HG02981 (cell line): ENCODE results near the gene HYKK.
"Not testable (repeated sequence)": the region's sequence is repeated elsewhere in the genome, so short reads cannot be mapped to it uniquely, and the experiment has no call there.

ENCODE experiments used
- ATAC-seq: cut with Tn5 transposase; IDR thresholded peaks from one replicate; pipeline ENCODE4 v1.9.1; 2021; ENCODE audit warnings: mild to moderate bottlenecking, moderate library complexity; ENCODE audit not compliant: unreplicated experiment

The HYKK gene

DNA sequence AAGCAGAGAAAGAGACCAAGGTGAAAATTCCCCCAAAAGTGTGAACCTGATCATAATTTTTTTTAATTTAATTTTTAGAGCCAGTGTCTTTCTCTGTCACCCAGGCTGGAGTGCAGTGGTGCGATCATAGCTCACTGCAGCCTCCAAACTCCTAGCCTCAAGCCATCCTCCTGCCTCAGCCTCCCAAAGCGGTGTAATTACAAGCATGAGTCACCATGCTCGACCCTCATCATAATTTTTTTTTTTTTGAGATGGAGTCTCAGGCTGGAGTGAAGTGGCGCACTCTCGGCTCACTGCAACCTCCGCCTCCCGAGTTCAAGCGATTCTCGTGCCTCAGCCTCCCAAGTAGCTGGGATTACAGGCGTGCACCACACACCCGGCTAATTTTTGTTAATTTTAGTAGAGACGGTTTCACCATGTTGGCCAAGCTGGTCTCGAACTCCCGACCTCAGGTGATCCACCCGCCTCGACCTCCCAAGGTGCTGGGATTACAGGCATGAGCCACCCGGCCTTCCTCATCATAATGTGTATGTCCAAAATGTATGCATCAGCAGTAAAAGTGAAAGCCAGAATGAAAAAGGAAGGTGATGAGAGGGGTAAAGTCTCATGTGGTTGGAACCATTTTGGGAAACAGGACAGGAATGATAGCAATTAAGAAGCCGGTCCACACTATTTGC, 32.2 kb downstream of the HYKK start:
- ATAC-seq, result not testable (repeated sequence)

GRCh38 chr15:78540141-78540870, 32.9 kb downstream of the HYKK start, which contains the start of gene PSMA4:
Gene PSMA4, plus strand, starts transcription at chr15:78540444. Its CDS starts 1,484 bp downstream, at chr15:78541928.
- ATAC-seq, result peak; percentile 72

DNA sequence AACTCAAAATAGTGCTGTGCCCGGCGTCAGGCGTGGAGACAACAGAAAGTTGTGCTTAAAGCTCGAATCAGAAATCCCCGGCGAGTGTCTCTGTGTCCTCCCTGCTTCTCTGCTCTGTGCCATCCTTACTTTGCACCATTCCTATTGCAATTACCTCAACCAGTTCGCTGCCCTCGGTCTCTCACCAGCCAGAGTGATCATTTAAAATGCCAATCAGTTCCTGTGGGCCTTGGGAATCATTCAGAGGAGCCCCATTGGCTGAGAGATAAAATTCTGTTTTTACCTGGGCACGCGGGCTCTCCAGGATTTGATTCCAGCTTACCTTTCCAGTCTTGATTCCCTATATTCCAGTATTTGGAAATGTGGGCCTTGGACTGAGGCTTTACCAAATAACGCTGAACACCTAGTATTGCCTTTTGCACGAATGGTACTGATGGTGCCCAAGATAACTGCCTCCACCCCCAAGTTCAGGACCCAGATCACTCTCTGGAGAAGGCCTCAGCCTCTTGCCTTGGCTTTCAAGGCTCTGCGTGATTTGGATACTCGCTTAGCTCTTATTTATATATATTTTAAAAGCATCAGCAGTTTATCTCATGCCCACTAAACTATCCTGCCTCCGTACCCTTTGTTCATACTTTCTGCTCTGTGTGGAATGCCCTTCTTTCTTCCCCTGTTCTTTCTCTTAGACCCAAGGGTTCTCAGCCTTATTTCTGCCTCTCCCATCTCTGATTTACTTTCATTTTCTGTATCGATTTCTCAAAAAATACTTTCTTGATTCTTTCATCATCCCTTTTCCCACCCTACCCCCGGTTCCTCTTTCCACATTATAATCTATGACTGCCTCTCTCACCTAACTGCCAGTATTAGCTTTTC, 33.7 kb downstream of the HYKK start:
- ATAC-seq, result no peak

- ATAC-seq, result no peak
These were observed 34.3 kb downstream of the HYKK start for GRCh38 chr15:78541744-78542034.

DNA sequence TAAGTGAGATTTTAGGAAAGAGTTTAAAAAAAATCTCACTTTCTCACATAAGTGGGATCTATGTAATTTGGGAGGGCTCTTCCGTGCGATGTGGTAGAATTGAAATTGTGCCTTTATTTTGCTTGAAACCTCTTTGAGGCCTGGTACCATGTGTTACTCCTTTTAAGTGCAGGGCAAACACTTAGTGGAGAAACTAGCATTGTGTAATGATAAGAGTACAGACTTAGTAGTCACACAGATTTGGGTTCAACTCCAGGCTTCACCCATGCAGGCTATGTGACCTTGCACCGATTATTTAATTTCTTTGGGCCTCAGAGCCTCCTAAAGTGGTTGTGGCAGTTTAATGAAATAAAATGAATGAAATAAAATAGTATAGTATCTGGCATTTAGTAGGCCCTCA, 35.3 kb downstream of the HYKK start:
- no peak for ATAC-seq

DNA sequence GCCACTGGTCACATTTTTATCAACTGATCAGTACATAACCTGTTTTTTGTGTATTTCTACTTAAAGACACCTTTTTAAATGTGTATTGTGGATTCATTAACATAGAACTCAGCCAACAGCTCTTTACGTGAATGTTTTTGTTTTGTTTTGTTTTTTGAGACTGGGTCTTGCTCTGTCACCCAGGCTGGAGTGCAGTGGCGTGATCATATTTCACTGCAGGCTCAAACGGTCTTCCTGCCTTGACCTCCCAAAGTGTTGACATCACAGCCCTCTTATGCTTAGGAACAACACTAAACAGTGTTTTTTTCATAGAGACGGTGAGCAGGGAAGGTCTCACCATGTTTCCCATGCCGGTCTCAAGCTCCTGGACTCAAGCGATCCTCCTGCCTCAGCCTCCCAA, 42.8 kb downstream of the HYKK start:
- no peak for ATAC-seq

- no peak for ATAC-seq
These were observed 43.4 kb downstream of the HYKK start for GRCh38 chr15:78550815-78551214.

GRCh38 chr15:78551902-78552301, 44.5 kb downstream of the HYKK start:
- ATAC-seq, result no peak

DNA sequence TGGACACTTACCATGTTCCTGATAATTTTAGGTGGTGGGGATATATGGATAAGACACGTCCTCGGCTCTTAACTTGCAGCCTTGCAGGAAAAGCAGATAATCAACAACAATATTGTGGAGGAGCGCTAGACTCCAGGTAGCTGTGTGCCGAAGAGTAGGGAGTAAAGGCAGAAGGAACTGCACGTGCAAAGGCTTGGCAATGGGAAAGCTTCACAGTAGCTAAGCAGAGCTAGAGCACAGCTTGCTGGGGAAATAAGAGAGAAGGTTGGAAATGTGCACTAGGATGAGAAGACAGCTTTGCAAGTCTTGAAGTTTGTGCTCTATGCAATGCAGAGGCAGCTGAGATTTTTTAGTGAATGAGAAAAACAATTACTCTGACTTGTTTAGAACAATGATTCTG, 45.2 kb downstream of the HYKK start:
- ATAC-seq, result no peak

DNA sequence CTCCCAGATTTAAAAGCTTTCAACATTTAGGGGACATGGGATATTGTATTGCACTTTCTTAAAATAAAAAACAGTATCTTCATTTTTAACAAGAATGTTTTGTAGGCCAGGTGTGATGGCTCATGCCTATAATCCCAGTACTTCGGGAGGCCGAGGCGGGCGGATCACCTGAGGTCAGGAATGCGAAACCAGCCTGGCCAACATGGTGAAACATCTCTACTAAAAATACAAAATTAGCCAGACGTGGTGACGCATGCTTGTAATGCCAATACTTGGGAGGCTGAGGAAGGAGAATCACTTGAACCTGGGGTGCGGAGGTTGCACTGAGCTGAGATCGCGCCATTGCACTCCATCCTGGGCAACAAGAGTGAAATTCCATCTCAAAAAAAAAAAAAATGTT, 52.8 kb downstream of the HYKK start:
- not testable (repeated sequence) for ATAC-seq

- no peak for ATAC-seq
These were observed 54.1 kb downstream of the HYKK start for GRCh38 chr15:78561490-78561889.

DNA sequence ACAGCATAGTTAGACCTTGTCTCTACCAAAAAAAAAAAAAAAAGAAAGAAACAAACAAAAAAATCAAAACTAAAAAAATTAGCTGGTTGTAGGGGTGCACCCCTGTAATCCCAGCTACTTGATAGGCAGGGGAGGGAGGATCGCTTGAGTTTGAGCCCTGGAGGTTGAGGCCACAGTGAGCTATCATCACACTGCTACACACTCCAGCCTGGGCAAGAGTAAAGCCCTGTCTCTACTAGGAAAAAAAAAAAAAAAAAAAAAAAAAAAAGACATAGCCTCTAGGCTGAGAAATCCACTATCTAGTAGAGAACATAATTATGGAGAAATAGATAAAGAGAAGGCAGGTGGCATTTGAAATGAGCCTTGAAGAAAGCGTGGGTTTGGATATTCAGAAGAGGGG, 55.7 kb downstream of the HYKK start:
- ATAC-seq, result no peak

DNA sequence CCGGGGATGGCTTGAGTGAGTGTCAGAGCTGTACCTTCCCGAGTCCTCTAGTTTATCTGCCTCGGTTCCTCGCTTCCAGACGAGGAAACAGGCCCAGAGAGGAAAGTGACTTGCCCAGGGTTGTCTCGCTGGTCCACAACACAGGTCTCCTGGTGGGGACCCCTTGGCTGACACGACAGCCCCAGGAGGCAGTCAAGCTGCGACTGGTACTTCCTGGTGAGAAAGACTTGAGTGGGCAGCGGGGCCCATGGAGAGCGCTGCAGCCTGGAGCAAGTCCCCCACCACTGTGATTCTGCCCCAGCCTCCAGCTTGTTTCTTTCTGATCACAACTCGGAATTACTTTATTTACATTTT, 57.3 kb downstream of the HYKK start:
- peak; percentile 7 for ATAC-seq

DNA sequence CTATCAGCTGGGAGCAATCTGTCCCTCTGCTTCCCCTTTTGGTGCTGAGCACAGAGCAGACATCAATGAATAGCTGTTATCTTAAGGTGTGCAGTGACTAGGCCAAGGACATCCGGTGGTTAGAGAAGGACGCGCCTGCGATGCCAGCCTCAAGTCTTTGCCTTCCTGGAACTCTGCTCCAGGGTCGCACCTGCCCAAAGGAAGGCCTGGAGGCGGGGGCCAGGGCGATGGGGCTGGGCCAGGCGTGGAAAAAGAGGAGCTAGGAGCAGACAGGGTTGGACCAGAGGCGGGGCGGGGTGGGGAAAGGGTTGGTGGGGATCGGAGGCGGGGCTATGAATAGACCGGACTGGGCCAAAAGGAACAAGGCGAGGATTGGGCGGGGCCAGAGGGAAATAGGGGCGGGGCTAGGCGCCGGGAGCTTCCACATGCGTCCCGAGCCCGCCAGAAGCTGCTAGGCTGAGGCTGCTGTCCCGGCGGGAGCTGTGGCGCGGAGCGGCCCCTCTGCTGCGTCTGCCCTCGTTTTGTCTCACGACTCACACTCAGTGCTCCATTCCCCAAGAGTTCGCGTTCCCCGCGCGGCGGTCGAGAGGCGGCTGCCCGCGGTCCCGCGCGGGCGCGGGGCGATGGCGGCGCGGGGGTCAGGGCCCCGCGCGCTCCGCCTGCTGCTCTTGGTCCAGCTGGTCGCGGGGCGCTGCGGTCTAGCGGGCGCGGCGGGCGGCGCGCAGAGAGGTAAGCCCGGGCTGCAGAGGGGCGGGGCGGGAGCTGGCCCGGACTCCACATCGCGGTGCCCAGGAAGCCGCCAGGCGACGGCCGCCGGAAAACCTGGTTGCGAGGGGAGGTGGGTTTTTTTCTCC, 57.9 kb downstream of the HYKK start, which contains the start of gene CHRNA5:
CHRNA5 (plus strand) TSS at position 424 of the 854 bp plus-strand sequence; CDS start at position 624, 200 bp downstream.
- peak; percentile 81 for ATAC-seq

DNA sequence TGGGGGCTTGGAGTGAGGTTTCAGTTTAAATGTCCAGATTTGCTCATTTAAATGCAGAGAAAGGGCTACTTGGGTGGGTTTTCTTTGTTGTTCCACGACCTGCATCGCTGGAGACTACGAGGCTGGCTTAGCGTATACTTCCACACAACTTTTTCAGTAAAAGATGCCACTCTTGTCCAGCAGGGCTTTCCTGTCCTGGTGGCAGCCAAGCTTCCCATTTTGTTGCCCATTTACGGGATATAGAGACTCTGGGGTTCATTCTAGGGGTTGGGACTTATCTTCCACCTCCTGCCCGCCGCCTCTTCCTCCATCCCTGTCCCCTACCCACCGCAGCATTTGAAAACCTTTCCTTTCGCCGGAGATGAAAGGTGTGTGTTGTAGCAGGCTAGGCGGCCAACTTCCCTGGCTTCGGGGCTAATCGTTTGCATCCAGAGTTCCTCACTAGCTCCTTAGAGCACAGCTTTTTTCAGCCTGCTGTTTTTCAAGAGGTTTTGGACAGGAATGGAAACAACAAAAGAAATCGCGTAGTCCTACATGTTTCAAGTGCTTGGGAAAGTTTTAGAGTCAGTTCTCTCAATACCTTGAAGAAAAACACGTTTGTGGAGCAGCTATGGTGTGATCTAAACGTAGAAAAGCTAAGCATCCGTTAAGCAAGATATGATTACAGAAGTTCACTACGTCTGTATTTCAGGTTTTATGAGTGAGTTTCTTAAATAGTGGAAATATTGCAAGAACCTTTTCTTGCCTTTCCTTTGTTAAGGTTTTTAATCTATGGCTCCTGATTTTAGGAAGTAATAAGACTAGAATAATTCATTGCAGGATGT, 58.8 kb downstream of the HYKK start:
- ATAC-seq, result peak; percentile 16

GRCh38 chr15:78567531-78567930, 60.2 kb downstream of the HYKK start:
- ATAC-seq, result no peak

DNA sequence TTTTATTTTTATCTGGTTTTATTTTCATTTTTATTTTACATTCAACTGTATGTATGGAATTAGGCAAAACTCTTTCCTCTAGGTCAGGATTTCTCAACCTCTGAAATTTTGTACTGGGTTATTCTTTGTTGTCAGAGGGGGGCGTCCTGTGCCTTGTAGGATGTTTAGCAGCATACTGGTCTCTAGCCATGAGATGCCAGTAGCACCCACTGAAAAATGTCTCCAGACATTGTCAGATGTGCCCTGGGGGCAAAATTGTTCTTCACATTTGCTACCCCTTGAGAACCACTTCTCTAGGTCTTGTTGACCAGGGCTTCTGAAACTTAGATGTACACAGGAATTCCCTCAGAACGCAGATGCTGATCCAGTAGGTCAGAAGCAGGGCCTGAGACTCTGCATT, 63.3 kb downstream of the HYKK start:
- ATAC-seq, result no peak

GRCh38 chr15:78571382-78571781, 64.0 kb downstream of the HYKK start:
- no peak for ATAC-seq

DNA sequence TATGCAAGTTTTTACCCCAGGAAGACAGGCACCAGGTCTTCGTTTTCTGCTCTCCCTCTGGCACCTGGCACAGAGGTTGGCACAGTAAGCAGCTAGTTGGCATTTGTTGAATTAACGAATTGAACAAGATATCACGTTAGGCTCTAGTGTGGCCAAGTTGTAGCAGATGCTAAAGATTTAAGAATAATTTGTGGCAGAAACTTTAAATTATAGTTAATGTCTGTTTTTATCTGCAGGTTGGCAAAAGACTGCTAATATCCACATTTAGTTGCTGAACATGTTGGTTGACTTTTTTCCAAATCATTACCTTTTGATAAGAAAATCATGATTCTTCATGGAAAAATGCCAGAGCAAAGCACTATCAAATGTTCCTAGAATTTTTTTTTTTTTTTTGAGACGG, 66.0 kb downstream of the HYKK start:
- no peak for ATAC-seq

- no peak for ATAC-seq
These were observed 67.6 kb downstream of the HYKK start for GRCh38 chr15:78574944-78575343.
